ENCODE results near the gene SLC12A3.

DNA sequence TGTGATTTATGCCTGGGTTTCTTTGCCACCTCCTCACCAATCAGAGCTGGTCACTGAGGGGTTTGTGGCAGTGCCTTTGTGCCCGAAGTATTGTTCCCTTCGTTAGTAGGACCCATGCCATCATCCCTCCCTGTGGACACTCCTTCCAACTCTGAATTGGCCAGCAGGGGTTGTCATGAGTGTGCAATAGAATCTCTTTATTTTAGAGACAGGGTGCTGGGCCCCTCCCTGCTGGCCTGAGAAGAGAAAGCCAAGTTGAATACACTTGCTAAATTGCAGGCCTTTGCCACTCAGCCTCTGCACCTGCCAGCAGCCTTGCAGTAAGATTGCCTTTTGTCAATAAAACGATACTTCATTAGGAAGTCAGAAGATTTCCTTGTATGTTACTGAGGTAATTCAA lies 40.7 kb upstream of the SLC12A3 start:
- TF ChIP-seq, protein P1, sequence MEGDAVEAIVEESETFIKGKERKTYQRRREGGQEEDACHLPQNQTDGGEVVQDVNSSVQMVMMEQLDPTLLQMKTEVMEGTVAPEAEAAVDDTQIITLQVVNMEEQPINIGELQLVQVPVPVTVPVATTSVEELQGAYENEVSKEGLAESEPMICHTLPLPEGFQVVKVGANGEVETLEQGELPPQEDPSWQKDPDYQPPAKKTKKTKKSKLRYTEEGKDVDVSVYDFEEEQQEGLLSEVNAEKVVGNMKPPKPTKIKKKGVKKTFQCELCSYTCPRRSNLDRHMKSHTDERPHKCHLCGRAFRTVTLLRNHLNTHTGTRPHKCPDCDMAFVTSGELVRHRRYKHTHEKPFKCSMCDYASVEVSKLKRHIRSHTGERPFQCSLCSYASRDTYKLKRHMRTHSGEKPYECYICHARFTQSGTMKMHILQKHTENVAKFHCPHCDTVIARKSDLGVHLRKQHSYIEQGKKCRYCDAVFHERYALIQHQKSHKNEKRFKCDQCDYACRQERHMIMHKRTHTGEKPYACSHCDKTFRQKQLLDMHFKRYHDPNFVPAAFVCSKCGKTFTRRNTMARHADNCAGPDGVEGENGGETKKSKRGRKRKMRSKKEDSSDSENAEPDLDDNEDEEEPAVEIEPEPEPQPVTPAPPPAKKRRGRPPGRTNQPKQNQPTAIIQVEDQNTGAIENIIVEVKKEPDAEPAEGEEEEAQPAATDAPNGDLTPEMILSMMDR (conservative IDR thresholded peaks at IDR 0.05; ENCODE audit: low read depth, low read length): 0 out of 2 replicates have a peak, but pooled peaks have one; percentile 17
- TF ChIP-seq NFE2L2 (IDR thresholded peaks at IDR 0.05; ENCODE audit: low read depth, low read length): no peak
- TF ChIP-seq MAZ (IDR thresholded peaks at IDR 0.05; ENCODE audit: borderline replicate concordance, low read depth, low read length): no peak
- no peak for TF ChIP-seq POLR2A (IDR thresholded peaks at IDR 0.05; ENCODE audit: low read depth, low read length)
- no peak for TF ChIP-seq MXI1 (IDR thresholded peaks at IDR 0.05; ENCODE audit: borderline replicate concordance, low read depth, low read length)
- TF ChIP-seq FOS (IDR thresholded peaks at IDR 0.05; ENCODE audit: low read depth, low read length): no peak
- TF ChIP-seq CEBPB (IDR thresholded peaks at IDR 0.05; ENCODE audit: low read depth, low read length): no peak
